Activated gamma-delta T cell treated with Interleukin-2 at 50 U/mL for 16 hours (primary cell): ENCODE data around the gene CLCNKA.
"Not testable (repeated sequence)": the region's sequence is repeated elsewhere in the genome, so short reads cannot be mapped to it uniquely, and the experiment has no call there.

Experiments used
- DNase-seq: peaks from one replicate; pipeline ENCODE4 v3.0.0-alpha.2; 2020

The CLCNKA gene

GRCh38 chr1:16046842-16047241 lies 25.0 kb downstream of the CLCNKA start:
- DNase-seq: no peak

GRCh38 chr1:16047791-16048475 lies 26.1 kb downstream of the CLCNKA start:
- no peak for DNase-seq

GRCh38 chr1:16048573-16049189 lies 26.8 kb downstream of the CLCNKA start:
- DNase-seq: peak; percentile 35

GRCh38 chr1:16050328-16050727 lies 28.5 kb downstream of the CLCNKA start:
- DNase-seq: no peak

- no peak for DNase-seq
Measured at GRCh38 chr1:16051039-16051438, 29.2 kb downstream of the CLCNKA start.

- DNase-seq: not testable (repeated sequence)
Measured at GRCh38 chr1:16051949-16052348, 30.1 kb downstream of the CLCNKA start.

- DNase-seq: no peak
Measured at GRCh38 chr1:16053781-16054502, 32.1 kb downstream of the CLCNKA start.

- no peak for DNase-seq
Measured at GRCh38 chr1:16054598-16055540, 33.0 kb downstream of the CLCNKA start.

- peak; percentile 80 for DNase-seq
Measured at GRCh38 chr1:16055613-16056520, 34.0 kb downstream of the CLCNKA start.

- DNase-seq: not testable (repeated sequence)
Measured at GRCh38 chr1:16056521-16056912, 34.7 kb downstream of the CLCNKA start.

- DNase-seq: not testable (repeated sequence)
Measured at GRCh38 chr1:16057314-16057915, 35.6 kb downstream of the CLCNKA start.

- DNase-seq: not testable (repeated sequence)
Measured at GRCh38 chr1:16058394-16059120, 36.7 kb downstream of the CLCNKA start.

- no peak for DNase-seq
Measured at GRCh38 chr1:16061266-16061665, 39.4 kb downstream of the CLCNKA start.

GRCh38 chr1:16061989-16062686 lies 40.3 kb downstream of the CLCNKA start:
- not testable (repeated sequence) for DNase-seq

GRCh38 chr1:16062687-16063075 lies 40.8 kb downstream of the CLCNKA start:
- not testable (repeated sequence) for DNase-seq

- DNase-seq: no peak
Measured at GRCh38 chr1:16063226-16063829, 41.5 kb downstream of the CLCNKA start.

- DNase-seq: no peak
Measured at GRCh38 chr1:16063921-16064320, 42.1 kb downstream of the CLCNKA start.

GRCh38 chr1:16064536-16065268 lies 42.9 kb downstream of the CLCNKA start:
- no peak for DNase-seq

- DNase-seq: no peak
Measured at GRCh38 chr1:16065269-16065576, 43.4 kb downstream of the CLCNKA start.
